ENCODE data around the gene MTNR1B.

Gene MTNR1B

GRCh38 chr11:92978271-92979111 is 9.0 kb downstream of the MTNR1B start:
- DNase-seq = no peak

- no peak for DNase-seq
Observed at GRCh38 chr11:92979176-92979575, 9.7 kb downstream of the MTNR1B start.

- DNase-seq = no peak
Observed at GRCh38 chr11:92980312-92980711, 10.9 kb downstream of the MTNR1B start.

GRCh38 chr11:92981508-92982043 is 12.1 kb downstream of the MTNR1B start:
- no peak for DNase-seq

- no peak for DNase-seq
Observed at GRCh38 chr11:92986585-92986984, 17.1 kb downstream of the MTNR1B start.

GRCh38 chr11:92993004-92993403 is 23.6 kb downstream of the MTNR1B start:
- DNase-seq = no peak

- no peak for DNase-seq
Observed at GRCh38 chr11:93000511-93001476, 31.3 kb downstream of the MTNR1B start.

- DNase-seq = no peak
Observed at GRCh38 chr11:93001806-93002205, 32.4 kb downstream of the MTNR1B start.

- DNase-seq = no peak
Observed at GRCh38 chr11:93002380-93002779, 32.9 kb downstream of the MTNR1B start.

GRCh38 chr11:93005239-93005638 is 35.8 kb downstream of the MTNR1B start:
- DNase-seq = no peak

GRCh38 chr11:93013646-93014045 is 44.2 kb downstream of the MTNR1B start:
- no peak for DNase-seq

GRCh38 chr11:93016595-93016994 is 47.1 kb downstream of the MTNR1B start:
- no peak for DNase-seq

- no peak for DNase-seq
Observed at GRCh38 chr11:93017821-93018690, 48.6 kb downstream of the MTNR1B start.

- no peak for DNase-seq
Observed at GRCh38 chr11:93020248-93021046, 51.0 kb downstream of the MTNR1B start.

GRCh38 chr11:93024369-93024768 is 54.9 kb downstream of the MTNR1B start:
- DNase-seq = no peak

- no peak for DNase-seq
Observed at GRCh38 chr11:93025558-93026255, 56.3 kb downstream of the MTNR1B start.

GRCh38 chr11:93028960-93029522 is 59.6 kb downstream of the MTNR1B start:
- DNase-seq = no peak

- DNase-seq = no peak
Observed at GRCh38 chr11:93031386-93031785, 61.9 kb downstream of the MTNR1B start.
